ENCODE measurements around the gene SLC5A2. TPM values are rescaled to one million over a fixed set of nuclear protein-coding genes. Genes with fewer than 3 reads are reported as not detected.

The SLC5A2 gene
- total RNA-seq, 2 donors from 2014 or later = 0.85 TPM; not detected in 1

DNA sequence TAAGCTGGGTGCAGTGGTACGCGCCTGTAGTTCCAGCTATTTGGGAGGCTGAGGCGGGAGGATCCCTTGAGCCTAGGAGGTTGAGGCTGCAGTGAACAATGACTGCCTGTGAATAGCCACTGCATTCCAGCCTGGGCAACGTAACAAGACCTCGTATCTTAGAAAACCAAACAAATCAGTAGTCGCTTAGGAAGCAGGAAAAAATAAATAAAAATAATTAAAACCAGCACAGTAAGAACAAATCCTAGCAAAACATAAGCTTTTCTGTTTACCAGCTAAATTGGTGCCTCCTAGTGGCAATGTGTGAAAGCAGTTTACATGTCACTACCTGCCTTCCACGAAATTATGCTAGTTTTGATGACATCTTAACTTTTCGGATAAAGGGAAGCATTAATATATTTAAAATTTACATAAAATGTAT is 22.3 kb upstream of the SLC5A2 start:
- peaks cover 7% of the 10 kb centered on the region for H3K36me3 ChIP-seq
- H3K27ac ChIP-seq = peak overlapping the region; percentile 35 to 96
- no peak for DNase-seq (ENCODE audit: low spot score)
- H3K9me3 ChIP-seq = no peaks in the 10 kb centered on the region
- TF ChIP-seq, protein P1, sequence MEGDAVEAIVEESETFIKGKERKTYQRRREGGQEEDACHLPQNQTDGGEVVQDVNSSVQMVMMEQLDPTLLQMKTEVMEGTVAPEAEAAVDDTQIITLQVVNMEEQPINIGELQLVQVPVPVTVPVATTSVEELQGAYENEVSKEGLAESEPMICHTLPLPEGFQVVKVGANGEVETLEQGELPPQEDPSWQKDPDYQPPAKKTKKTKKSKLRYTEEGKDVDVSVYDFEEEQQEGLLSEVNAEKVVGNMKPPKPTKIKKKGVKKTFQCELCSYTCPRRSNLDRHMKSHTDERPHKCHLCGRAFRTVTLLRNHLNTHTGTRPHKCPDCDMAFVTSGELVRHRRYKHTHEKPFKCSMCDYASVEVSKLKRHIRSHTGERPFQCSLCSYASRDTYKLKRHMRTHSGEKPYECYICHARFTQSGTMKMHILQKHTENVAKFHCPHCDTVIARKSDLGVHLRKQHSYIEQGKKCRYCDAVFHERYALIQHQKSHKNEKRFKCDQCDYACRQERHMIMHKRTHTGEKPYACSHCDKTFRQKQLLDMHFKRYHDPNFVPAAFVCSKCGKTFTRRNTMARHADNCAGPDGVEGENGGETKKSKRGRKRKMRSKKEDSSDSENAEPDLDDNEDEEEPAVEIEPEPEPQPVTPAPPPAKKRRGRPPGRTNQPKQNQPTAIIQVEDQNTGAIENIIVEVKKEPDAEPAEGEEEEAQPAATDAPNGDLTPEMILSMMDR (IDR thresholded peaks at IDR 0.05) = peak; percentile 43
- peak overlapping the region; percentile 85 for H3K4me3 ChIP-seq
- no peak for ATAC-seq (ENCODE audit: insufficient number of reproducible peaks, low FRiP score, low read depth)
- no peaks in the 10 kb centered on the region for H3K27me3 ChIP-seq (replicated peaks; ENCODE audit: insufficient read depth)
- H3K4me1 ChIP-seq (ENCODE audit: control insufficient read depth in 1 of 2, low read depth in 2 of 2) = peaks cover 28 to 36% of the 10 kb centered on the region in 2 donors

- peaks cover 21 to 28% of the 10 kb centered on the region in 2 donors for H3K4me1 ChIP-seq (ENCODE audit: control insufficient read depth in 1 of 2, low read depth in 2 of 2)
- H3K27me3 ChIP-seq (replicated peaks; ENCODE audit: insufficient read depth) = no peaks in the 10 kb centered on the region
- H3K27ac ChIP-seq = no peak overlapping the region
- H3K9me3 ChIP-seq = no peaks in the 10 kb centered on the region
- peaks cover 11% of the 10 kb centered on the region for H3K36me3 ChIP-seq
- TF ChIP-seq, protein P1 (IDR thresholded peaks at IDR 0.05) = no peak
- ATAC-seq (ENCODE audit: insufficient number of reproducible peaks, low FRiP score, low read depth) = no peak
- no peak for DNase-seq (ENCODE audit: low spot score)
- H3K4me3 ChIP-seq = no peak overlapping the region
These were observed 21.6 kb upstream of the SLC5A2 start for GRCh38 chr16:31461201-31461920.

- Histone ChIP-seq H3K36me3 (peaks cover 11% of the 10 kb centered on the region), H3K27me3 (replicated peaks; ENCODE audit: insufficient read depth) (no peaks in the 10 kb centered on the region), H3K4me3 (no peak overlapping the region), H3K27ac (no peak overlapping the region), H3K9me3 (no peaks in the 10 kb centered on the region), H3K4me1 (ENCODE audit: control insufficient read depth in 1 of 2, low read depth in 2 of 2) (peaks cover 12 to 20% of the 10 kb centered on the region in 2 donors)
- DNase-seq (ENCODE audit: low spot score) = no peak
- ATAC-seq (ENCODE audit: insufficient number of reproducible peaks, low FRiP score, low read depth) = no peak
- TF ChIP-seq, protein P1 (IDR thresholded peaks at IDR 0.05) = no peak
These were observed 20.8 kb upstream of the SLC5A2 start for GRCh38 chr16:31461921-31462804.

GRCh38 chr16:31464348-31464769 is 18.6 kb upstream of the SLC5A2 start:
- H3K27me3 ChIP-seq (replicated peaks; ENCODE audit: insufficient read depth) = no peaks in the 10 kb centered on the region
- no peak overlapping the region for H3K4me3 ChIP-seq
- TF ChIP-seq, protein P1 (IDR thresholded peaks at IDR 0.05) = no peak
- ATAC-seq (ENCODE audit: insufficient number of reproducible peaks, low FRiP score, low read depth) = no peak
- peaks cover 5 to 10% of the 10 kb centered on the region in 2 donors for H3K4me1 ChIP-seq (ENCODE audit: control insufficient read depth in 1 of 2, low read depth in 2 of 2)
- H3K36me3 ChIP-seq = peaks cover 11% of the 10 kb centered on the region
- no peak overlapping the region for H3K27ac ChIP-seq
- no peaks in the 10 kb centered on the region for H3K9me3 ChIP-seq
- DNase-seq (ENCODE audit: low spot score) = no peak

DNA sequence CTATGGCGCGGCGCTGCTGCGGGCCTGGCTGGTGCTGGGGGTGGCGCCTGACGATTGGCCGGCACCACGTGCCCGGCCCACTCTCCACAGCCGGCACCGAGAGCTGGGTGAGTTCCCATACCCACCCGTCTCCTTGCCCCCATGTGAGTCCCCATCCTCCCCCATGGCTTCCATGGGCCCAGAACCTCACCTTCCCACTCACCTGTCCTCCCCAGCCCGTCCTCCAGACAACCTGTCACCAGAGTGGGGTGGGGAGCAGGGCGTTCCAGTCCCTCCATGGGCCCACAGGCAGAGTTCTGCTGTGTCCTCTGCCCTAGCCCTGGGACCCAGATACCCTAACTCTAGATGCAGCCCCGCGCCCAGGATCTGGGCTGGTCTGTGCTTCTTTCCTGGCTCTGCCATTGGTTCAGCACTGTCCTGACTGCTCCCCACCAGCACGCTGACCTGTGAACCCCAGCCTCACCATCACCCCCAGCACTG is 18.1 kb upstream of the SLC5A2 start:
- no peaks in the 10 kb centered on the region for H3K9me3 ChIP-seq
- DNase-seq (ENCODE audit: low spot score) (no peak), ATAC-seq (ENCODE audit: insufficient number of reproducible peaks, low FRiP score, low read depth) (no peak)
- H3K4me3 ChIP-seq = no peak overlapping the region
- H3K4me1 ChIP-seq (ENCODE audit: control insufficient read depth in 1 of 2, low read depth in 2 of 2) = peaks cover 5 to 10% of the 10 kb centered on the region in 2 donors
- peaks cover 11% of the 10 kb centered on the region for H3K36me3 ChIP-seq
- TF ChIP-seq, protein P1 (IDR thresholded peaks at IDR 0.05) = no peak
- H3K27ac ChIP-seq = no peak overlapping the region
- no peaks in the 10 kb centered on the region for H3K27me3 ChIP-seq (replicated peaks; ENCODE audit: insufficient read depth)

All from thoracic aorta (tissue), 2 donors.